GM19099 (cell line): ENCODE measurements around the gene HIPK3.

Experiments used
- POLR2A ChIP-seq: IDR thresholded peaks from 3 replicates; pipeline ENCODE4 v1.6.1; 2011; ENCODE audit warnings: low read depth; ENCODE audit not compliant: insufficient read length; ENCODE audit errors: extremely low read depth

The HIPK3 gene

GRCh38 chr11:33257160-33257896, at the start of gene HIPK3:
Gene HIPK3, plus strand, starts transcription at chr11:33257381.
- peak; percentile 83 for TF ChIP-seq POLR2A

DNA sequence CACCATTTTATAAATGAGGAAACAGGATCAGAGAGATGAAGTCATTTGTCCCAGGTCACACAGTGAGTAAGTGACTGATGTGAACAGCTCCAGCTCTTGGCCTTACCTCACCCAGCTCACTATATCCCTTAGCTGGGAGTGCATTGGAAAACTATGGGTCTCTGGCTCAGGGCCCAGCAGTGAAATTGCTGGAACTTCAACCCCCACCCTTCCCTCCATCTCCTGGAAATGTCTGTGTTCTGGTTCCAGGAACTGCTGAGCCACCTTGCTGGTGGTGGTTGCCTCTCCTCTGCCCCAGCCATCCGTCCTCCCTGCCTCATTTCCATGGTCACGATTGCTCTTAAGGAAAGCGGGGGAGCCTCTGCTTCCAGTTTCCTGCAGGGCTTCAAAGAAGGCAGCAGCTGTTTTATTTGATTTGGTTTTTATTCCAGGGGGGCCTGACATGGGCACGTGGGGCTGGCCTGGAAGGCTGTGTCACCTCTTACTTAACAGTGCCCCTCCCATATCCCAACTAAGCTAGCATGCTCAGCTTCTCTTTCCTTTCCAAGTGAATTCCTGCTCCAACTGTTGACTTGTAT, 49.7 kb upstream of the HIPK3 start:
- TF ChIP-seq POLR2A: no peak

DNA sequence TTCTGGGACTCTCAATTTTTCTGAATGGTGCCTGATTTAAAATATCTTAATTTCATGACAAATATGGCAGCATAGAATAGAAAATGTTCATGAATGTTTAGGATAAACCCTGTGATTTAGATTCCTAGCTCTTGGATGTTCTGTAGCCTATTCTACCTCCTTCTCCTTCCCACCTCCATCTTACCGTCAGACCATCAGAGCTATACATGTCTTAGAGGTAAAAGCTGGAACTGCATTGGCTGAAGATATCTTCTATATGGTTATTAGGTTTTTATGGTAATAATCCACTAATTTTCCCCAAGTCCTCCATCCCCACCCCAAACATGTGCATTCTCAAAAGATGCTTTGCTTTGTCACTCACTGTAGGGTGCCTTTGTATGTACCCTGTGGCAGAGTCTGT, 49.0 kb upstream of the HIPK3 start:
- TF ChIP-seq POLR2A: no peak

DNA sequence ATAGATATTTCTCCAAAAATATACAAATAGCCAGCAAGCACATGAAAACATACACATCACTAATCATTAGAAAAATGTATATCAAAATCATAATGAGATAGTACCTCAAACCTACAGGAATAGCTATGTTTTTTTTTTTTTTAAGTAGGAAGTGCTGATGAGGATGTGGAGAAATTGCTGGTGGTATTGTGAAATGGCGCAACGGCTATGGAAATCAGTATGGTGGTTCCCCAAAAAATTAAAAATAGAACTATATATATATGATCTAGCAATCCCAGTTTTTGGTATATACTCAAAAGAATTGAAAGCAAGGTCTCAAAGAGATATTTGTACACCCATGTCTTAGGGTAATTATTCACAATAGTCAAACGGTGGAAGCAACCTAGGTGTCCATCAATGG, 46.0 kb upstream of the HIPK3 start:
- TF ChIP-seq POLR2A: no peak

DNA sequence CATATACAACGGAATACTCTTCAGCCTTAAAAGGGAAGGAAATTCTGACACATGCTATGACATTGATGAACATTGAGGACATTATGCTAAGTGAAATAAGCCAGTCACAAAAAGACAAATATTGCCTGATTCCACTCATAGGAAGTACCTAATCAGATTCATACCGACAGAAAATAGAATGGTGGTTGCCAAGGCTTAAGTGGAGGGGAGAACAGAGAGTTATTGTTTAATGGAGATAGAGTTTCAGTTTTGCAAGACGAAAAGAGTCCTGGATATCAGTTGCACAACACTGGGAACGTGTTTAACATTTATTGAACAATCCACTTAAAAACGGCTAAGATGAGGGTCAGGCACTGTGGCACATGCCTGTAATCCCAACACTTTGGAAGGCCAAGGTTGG, 45.6 kb upstream of the HIPK3 start:
- no peak for TF ChIP-seq POLR2A

GRCh38 chr11:33214187-33214586, 43.0 kb upstream of the HIPK3 start:
- no peak for TF ChIP-seq POLR2A

DNA sequence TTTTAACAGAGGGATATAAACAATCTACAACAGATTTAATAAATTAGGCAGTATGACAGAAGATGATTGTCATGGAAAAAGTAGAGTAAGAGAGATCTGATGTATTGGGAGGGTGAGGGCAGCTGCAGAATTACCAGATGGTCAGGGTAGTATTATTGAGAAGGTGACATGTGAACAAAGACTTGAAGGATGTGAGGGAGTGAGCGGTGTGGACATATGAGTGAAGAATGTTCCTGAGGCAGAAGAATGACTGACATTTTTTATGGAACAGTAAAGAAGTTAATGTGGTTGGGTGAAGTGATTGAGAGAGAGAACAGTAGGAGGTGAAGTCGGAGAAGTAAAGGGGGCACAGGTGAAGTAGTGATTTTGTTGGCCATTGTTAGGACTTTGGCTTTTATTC, 42.4 kb upstream of the HIPK3 start:
- no peak for TF ChIP-seq POLR2A

DNA sequence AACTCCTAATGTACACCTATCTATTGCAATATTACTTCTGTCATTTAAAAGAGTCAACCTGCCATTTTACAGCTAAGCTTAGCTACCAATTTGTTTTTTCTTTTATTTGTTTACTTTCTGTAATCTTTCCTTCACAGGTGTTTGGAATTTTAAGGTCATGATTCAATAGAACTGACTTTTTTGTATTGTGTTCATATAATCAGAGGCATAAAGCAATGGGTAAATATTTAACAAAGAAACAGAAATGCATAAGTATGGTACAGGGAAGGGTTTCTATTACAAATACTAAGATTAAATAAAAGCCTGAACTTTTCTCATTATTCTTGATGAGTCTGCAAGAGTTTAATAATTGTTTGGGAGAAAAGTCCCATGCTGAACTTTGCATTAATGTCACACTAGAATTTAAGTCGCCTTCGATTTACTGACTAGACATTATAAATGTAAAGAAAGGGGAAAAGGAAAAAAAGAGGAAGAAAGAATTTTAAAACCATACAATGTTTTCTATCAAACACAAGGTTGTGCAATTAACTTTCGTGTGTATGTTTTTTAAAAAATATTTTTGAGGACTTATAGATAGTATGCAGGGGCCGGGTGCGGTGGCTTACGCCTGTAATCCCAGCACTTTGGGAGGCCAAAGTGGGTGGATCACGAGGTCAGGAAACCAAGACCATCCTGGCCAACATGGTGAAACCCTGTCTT, 35.0 kb upstream of the HIPK3 start:
- TF ChIP-seq POLR2A: no peak

- TF ChIP-seq POLR2A: no peak
Observed at GRCh38 chr11:33225371-33225770, 31.8 kb upstream of the HIPK3 start.

- no peak for TF ChIP-seq POLR2A
Observed at GRCh38 chr11:33227578-33228261, 29.5 kb upstream of the HIPK3 start.

- TF ChIP-seq POLR2A: no peak
Observed at GRCh38 chr11:33234397-33235190, 22.6 kb upstream of the HIPK3 start.

DNA sequence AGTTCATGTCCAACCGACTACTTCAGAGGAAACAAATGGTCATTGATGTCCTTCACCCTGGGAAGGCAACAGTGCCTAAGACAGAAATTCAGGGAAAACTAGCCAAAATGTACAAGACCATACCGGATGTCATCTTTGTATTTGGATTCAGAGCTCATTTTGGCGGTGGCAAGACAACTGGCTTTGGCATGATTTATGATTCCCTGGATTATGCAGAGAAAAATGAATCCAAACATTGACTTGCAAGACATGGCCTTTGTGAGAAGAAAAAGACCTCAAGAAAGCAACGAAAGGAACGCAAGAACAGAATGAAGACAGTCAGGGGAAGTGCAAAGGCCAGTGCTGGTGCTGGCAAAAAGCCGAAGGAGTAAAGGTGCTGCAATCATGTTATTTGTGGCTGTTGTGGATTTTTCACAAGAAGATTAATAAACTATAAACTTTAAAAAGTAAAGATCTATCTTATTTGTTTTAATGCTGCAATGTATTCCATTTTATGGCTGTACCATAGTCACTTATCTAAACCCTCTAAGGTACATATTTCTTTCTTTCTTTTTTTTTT, 20.1 kb upstream of the HIPK3 start:
- no peak for TF ChIP-seq POLR2A

GRCh38 chr11:33242575-33242974, 14.6 kb upstream of the HIPK3 start:
- TF ChIP-seq POLR2A: no peak

- TF ChIP-seq POLR2A: no peak
Observed at GRCh38 chr11:33248416-33248971, 8.7 kb upstream of the HIPK3 start.

DNA sequence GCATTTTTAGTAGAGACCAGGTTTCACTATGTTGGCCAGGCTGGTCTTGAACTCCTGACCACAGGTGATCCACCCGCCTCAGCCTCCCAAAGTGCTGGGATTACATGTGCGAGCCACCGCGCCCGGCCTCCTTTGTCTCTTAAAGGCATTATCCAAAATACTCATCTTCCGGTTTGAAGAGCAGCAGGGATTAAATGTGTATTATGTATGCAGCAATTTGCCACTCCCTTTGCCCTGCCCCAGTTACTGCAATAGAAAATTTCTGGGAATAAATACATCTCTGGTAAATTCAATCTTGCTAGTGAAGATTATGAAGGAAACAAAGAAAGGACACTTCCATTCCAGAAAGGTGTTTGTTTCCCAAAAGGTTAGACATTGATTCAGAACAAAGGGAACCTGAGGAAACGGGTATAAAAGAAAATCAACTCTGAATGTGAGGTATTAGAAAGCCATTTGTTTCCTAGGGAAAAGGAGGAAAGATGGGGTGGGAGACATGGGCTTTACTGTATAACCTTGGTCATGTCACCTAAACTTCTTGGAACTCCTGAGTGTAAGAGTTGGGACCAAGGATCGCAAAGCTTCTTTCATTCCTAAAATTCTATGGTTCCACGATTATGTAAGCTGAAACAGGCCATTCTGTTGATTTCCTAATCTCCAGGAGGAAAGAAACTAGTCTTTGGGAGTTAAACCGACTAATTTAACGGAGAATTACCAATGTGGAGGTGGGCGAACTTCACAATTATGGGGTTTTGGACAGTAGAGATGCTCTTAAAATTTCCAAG, 959 bp upstream of the HIPK3 start:
- no peak for TF ChIP-seq POLR2A
